A549 (cell line): ENCODE data around the gene POLRMT.

ENCODE experiments used
- CEBPB ChIP-seq, 2 experiments: fragments of >200 bp in 1 of 2; sonication (Bioruptor Twin) in 1 of 2; formaldehyde crosslinking in 1 of 2; IDR thresholded peaks; 2 replicates each; pipeline ENCODE4 v1.6.1; 2012 to 2016
- CTCF ChIP-seq: fragments of >200 bp; sonication (Bioruptor Twin); formaldehyde crosslinking; IDR thresholded peaks from 3 replicates; pipeline ENCODE4 v1.5.1; 2016
- EP300 ChIP-seq, 2 experiments: fragments of >200 bp; sonication (Bioruptor Twin); formaldehyde crosslinking; IDR thresholded peaks; 2 replicates in 1 of 2; 3 replicates in 1 of 2; pipeline ENCODE4 v1.6.1; 2016 to 2017
- FOSL2 ChIP-seq, 2 experiments: fragments of 450-650 bp in 1 of 2; fragments of >200 bp in 1 of 2; sonication (Bioruptor Twin) in 1 of 2; formaldehyde crosslinking; IDR thresholded peaks; 2 replicates each; pipeline versions ENCODE4 v1.5.0 to v1.6.1; 2016 to 2020; ENCODE audit warnings: mild to moderate bottlenecking in 1 of 2, moderate library complexity in 1 of 2
- MAZ ChIP-seq: fragments of 150-350 bp; IDR thresholded peaks from 2 replicates; pipeline ENCODE4 v1.6.1; 2014; ENCODE audit warnings: antibody characterized with exemption, low read depth, low read length, borderline replicate concordance
- RAD21 ChIP-seq, 2 experiments: fragments of >200 bp in 1 of 2; sonication (Bioruptor Twin) in 1 of 2; formaldehyde crosslinking in 1 of 2; IDR thresholded peaks in 1 of 2; conservative IDR thresholded peaks in 1 of 2; 2 replicates in 1 of 2; 3 replicates in 1 of 2; pipeline ENCODE4 v1.6.1; 2012 to 2018; ENCODE audit warnings: inconsistent platforms in 1 of 2
- SREBF2 ChIP-seq: fragments of 450-650 bp; IDR thresholded peaks from 2 replicates; pipeline ENCODE4 v1.6.1; 2014; ENCODE audit warnings: mild to moderate bottlenecking, moderate library complexity
- TF ChIP-seq, protein P1 (sequence below): IDR thresholded peaks from 2 replicates; pipeline ENCODE4 v1.6.1; 2012

- no peak for TF ChIP-seq SREBF2
- TF ChIP-seq FOSL2 (IDR thresholded peaks at IDR 0.05): no peak
- TF ChIP-seq FOSL2 (CRISPR knock-in tag; IDR thresholded peaks at IDR 0.05): no peak
- no peak for TF ChIP-seq CEBPB (IDR thresholded peaks at IDR 0.05)
- TF ChIP-seq CTCF: no peak
- TF ChIP-seq, protein P1, sequence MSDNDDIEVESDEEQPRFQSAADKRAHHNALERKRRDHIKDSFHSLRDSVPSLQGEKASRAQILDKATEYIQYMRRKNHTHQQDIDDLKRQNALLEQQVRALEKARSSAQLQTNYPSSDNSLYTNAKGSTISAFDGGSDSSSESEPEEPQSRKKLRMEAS: peak; percentile 29; the same call in 1 of the 2 replicates
- no peak for TF ChIP-seq EP300 (IDR thresholded peaks at IDR 0.05)
- no peak for TF ChIP-seq RAD21 (conservative IDR thresholded peaks at IDR 0.05 in 1 of 2, IDR thresholded peaks at IDR 0.05 in 1 of 2)
- TF ChIP-seq MAZ: no peak
Observed at GRCh38 chr19:590396-590745, 43.0 kb downstream of the POLRMT start.
